ENCODE measurements around the gene PHF20.
"Not testable (repeated sequence)": the region's sequence is repeated elsewhere in the genome, so short reads cannot be mapped to it uniquely, and the experiment has no call there.

Gene PHF20

GRCh38 chr20:35947489-35947888 lies 175.7 kb downstream of the PHF20 start:
- no peaks in the 10 kb centered on the region for H3K27me3 ChIP-seq (ENCODE audit: control insufficient read depth in 3 of 3, insufficient read depth in 3 of 3, low read depth in 1 of 3, low read length in 3 of 3)
- no peaks in the 10 kb centered on the region for H3K4me1 ChIP-seq (ENCODE audit: control insufficient read depth in 2 of 2, insufficient read depth in 1 of 2, low read depth in 1 of 2, low read length in 2 of 2)
- no peak overlapping the region for H4K91ac ChIP-seq (ENCODE audit: low read depth, low read length, poor library complexity)
- H3K9me3 ChIP-seq (replicated peaks in 1 of 2; ENCODE audit: control insufficient read depth in 2 of 2, insufficient read depth in 1 of 2, low read depth in 1 of 2, low read length in 2 of 2) = no peaks in the 10 kb centered on the region
- H3K9ac ChIP-seq (ENCODE audit: low read depth, low read length, poor library complexity) = no peak overlapping the region
- H3K27ac ChIP-seq (replicated peaks; ENCODE audit: low read length) = no peak overlapping the region
- no CpG with 5 or more reads among the region's 9 CpGs for WGBS, 2 donors (ENCODE audit: extremely low coverage in 2 of 2, insufficient read length in 2 of 2, insufficient replicate concordance in 1 of 2)
- no peak overlapping the region for H3K14ac ChIP-seq (ENCODE audit: low read length)
- no peak overlapping the region for H3K4me2 ChIP-seq (ENCODE audit: insufficient read depth, low read length, poor library complexity, severe bottlenecking)
- no peak overlapping the region for H3K4me3 ChIP-seq (ENCODE audit: low read length in 2 of 2)
- H3K36me3 ChIP-seq (replicated peaks in 1 of 2; ENCODE audit: control insufficient read depth in 2 of 2, insufficient read depth in 2 of 2, low read length in 2 of 2) = peaks cover 10 to 73% of the 10 kb centered on the region in 2 donors
- no peak overlapping the region for H2AK5ac ChIP-seq (ENCODE audit: low read depth, low read length)
- no peak overlapping the region for H2BK15ac ChIP-seq (ENCODE audit: low read length)
- no peak overlapping the region for H2BK5ac ChIP-seq (ENCODE audit: low read length)
- H3K18ac ChIP-seq (ENCODE audit: low read length) = no peak overlapping the region
- no peak overlapping the region for H3K4ac ChIP-seq (ENCODE audit: low read length)
- no peak overlapping the region for H3K23ac ChIP-seq (ENCODE audit: low read depth, low read length, poor library complexity)
- H2AFZ ChIP-seq (ENCODE audit: low read length) = no peak overlapping the region
- no peaks in the 10 kb centered on the region for H3K79me1 ChIP-seq (ENCODE audit: low read depth, low read length)
- no peak overlapping the region for H2BK12ac ChIP-seq (ENCODE audit: low read length)
- DNase-seq (ENCODE audit: low spot score) = no peak
- H4K8ac ChIP-seq (ENCODE audit: low read depth, low read length) = no peak overlapping the region
- H2BK120ac ChIP-seq (ENCODE audit: low read depth, low read length) = no peak overlapping the region

- H4K91ac ChIP-seq (ENCODE audit: low read depth, low read length, poor library complexity) = no peak overlapping the region
- no peak overlapping the region for H2BK12ac ChIP-seq (ENCODE audit: low read length)
- H3K14ac ChIP-seq (ENCODE audit: low read length) = no peak overlapping the region
- H3K79me1 ChIP-seq (ENCODE audit: low read depth, low read length) = no peaks in the 10 kb centered on the region
- no peak overlapping the region for H2BK120ac ChIP-seq (ENCODE audit: low read depth, low read length)
- H2BK15ac ChIP-seq (ENCODE audit: low read length) = no peak overlapping the region
- no peak for DNase-seq (ENCODE audit: low spot score)
- no peaks in the 10 kb centered on the region for H3K9me3 ChIP-seq (replicated peaks in 1 of 2; ENCODE audit: control insufficient read depth in 2 of 2, insufficient read depth in 1 of 2, low read depth in 1 of 2, low read length in 2 of 2)
- H3K4me2 ChIP-seq (ENCODE audit: insufficient read depth, low read length, poor library complexity, severe bottlenecking) = no peak overlapping the region
- no peak overlapping the region for H3K4me3 ChIP-seq (ENCODE audit: low read length in 2 of 2)
- no peak overlapping the region for H3K4ac ChIP-seq (ENCODE audit: low read length)
- no CpG with 5 or more reads among the region's 2 CpGs for WGBS, 2 donors (ENCODE audit: extremely low coverage in 2 of 2, insufficient read length in 2 of 2, insufficient replicate concordance in 1 of 2)
- no peak overlapping the region for H3K9ac ChIP-seq (ENCODE audit: low read depth, low read length, poor library complexity)
- H2AK5ac ChIP-seq (ENCODE audit: low read depth, low read length) = no peak overlapping the region
- peaks cover 10 to 75% of the 10 kb centered on the region in 2 donors for H3K36me3 ChIP-seq (replicated peaks in 1 of 2; ENCODE audit: control insufficient read depth in 2 of 2, insufficient read depth in 2 of 2, low read length in 2 of 2)
- peaks cover 2% of the 10 kb centered on the region in 2 donors for H3K4me1 ChIP-seq (ENCODE audit: control insufficient read depth in 2 of 2, insufficient read depth in 1 of 2, low read depth in 1 of 2, low read length in 2 of 2)
- H2AFZ ChIP-seq (ENCODE audit: low read length) = no peak overlapping the region
- no peaks in the 10 kb centered on the region for H3K27me3 ChIP-seq (ENCODE audit: control insufficient read depth in 3 of 3, insufficient read depth in 3 of 3, low read depth in 1 of 3, low read length in 3 of 3)
- H3K23ac ChIP-seq (ENCODE audit: low read depth, low read length, poor library complexity) = no peak overlapping the region
- H4K8ac ChIP-seq (ENCODE audit: low read depth, low read length) = no peak overlapping the region
- H2BK5ac ChIP-seq (ENCODE audit: low read length) = no peak overlapping the region
- H3K18ac ChIP-seq (ENCODE audit: low read length) = no peak overlapping the region
- H3K27ac ChIP-seq (replicated peaks; ENCODE audit: low read length) = no peak overlapping the region
Measured at GRCh38 chr20:35947907-35948306, 176.1 kb downstream of the PHF20 start.

GRCh38 chr20:35950093-35950492 lies 178.3 kb downstream of the PHF20 start:
- peaks cover 5 to 61% of the 10 kb centered on the region in 2 donors for H3K36me3 ChIP-seq (replicated peaks in 1 of 2; ENCODE audit: control insufficient read depth in 2 of 2, insufficient read depth in 2 of 2, low read length in 2 of 2)
- H4K8ac ChIP-seq (ENCODE audit: low read depth, low read length) = no peak overlapping the region
- no peak overlapping the region for H3K18ac ChIP-seq (ENCODE audit: low read length)
- no peak overlapping the region for H3K4me3 ChIP-seq (ENCODE audit: low read length in 2 of 2)
- no peaks in the 10 kb centered on the region for H3K27me3 ChIP-seq (ENCODE audit: control insufficient read depth in 3 of 3, insufficient read depth in 3 of 3, low read depth in 1 of 3, low read length in 3 of 3)
- no peak overlapping the region for H2AK5ac ChIP-seq (ENCODE audit: low read depth, low read length)
- H3K27ac ChIP-seq (replicated peaks; ENCODE audit: low read length) = no peak overlapping the region
- DNase-seq (ENCODE audit: low spot score) = no peak
- H3K9me3 ChIP-seq (replicated peaks in 1 of 2; ENCODE audit: control insufficient read depth in 2 of 2, insufficient read depth in 1 of 2, low read depth in 1 of 2, low read length in 2 of 2) = no peaks in the 10 kb centered on the region
- H3K4me1 ChIP-seq (ENCODE audit: control insufficient read depth in 2 of 2, insufficient read depth in 1 of 2, low read depth in 1 of 2, low read length in 2 of 2) = peaks cover 2% of the 10 kb centered on the region in 2 donors
- H3K79me1 ChIP-seq (ENCODE audit: low read depth, low read length) = peaks cover 2% of the 10 kb centered on the region
- H2BK12ac ChIP-seq (ENCODE audit: low read length) = no peak overlapping the region
- no peak overlapping the region for H3K14ac ChIP-seq (ENCODE audit: low read length)
- no peak overlapping the region for H3K4ac ChIP-seq (ENCODE audit: low read length)
- no peak overlapping the region for H4K91ac ChIP-seq (ENCODE audit: low read depth, low read length, poor library complexity)
- no peak overlapping the region for H3K9ac ChIP-seq (ENCODE audit: low read depth, low read length, poor library complexity)
- H2BK120ac ChIP-seq (ENCODE audit: low read depth, low read length) = no peak overlapping the region
- no CpG with 5 or more reads among the region's 7 CpGs for WGBS, 2 donors (ENCODE audit: extremely low coverage in 2 of 2, insufficient read length in 2 of 2, insufficient replicate concordance in 1 of 2)
- no peak overlapping the region for H3K4me2 ChIP-seq (ENCODE audit: insufficient read depth, low read length, poor library complexity, severe bottlenecking)
- no peak overlapping the region for H2BK15ac ChIP-seq (ENCODE audit: low read length)
- no peak overlapping the region for H3K23ac ChIP-seq (ENCODE audit: low read depth, low read length, poor library complexity)
- H2BK5ac ChIP-seq (ENCODE audit: low read length) = no peak overlapping the region
- H2AFZ ChIP-seq (ENCODE audit: low read length) = no peak overlapping the region

GRCh38 chr20:35952080-35952479 lies 180.3 kb downstream of the PHF20 start:
- H3K27ac ChIP-seq (replicated peaks; ENCODE audit: low read length) = not testable (repeated sequence)
- no CpG with 5 or more reads among the region's 14 CpGs for WGBS, 2 donors (ENCODE audit: extremely low coverage in 2 of 2, insufficient read length in 2 of 2, insufficient replicate concordance in 1 of 2)

More at GRCh38 chr20:35952080-35952479, 180.3 kb downstream of the PHF20 start:
- not testable (repeated sequence) for DNase-seq (ENCODE audit: low spot score); H3K79me1 ChIP-seq (ENCODE audit: low read depth, low read length); H3K4ac ChIP-seq (ENCODE audit: low read length); H3K4me2 ChIP-seq (ENCODE audit: insufficient read depth, low read length, poor library complexity, severe bottlenecking); H3K4me3 ChIP-seq (ENCODE audit: low read length in 2 of 2); H2AK5ac ChIP-seq (ENCODE audit: low read depth, low read length); H4K8ac ChIP-seq (ENCODE audit: low read depth, low read length); H3K4me1 ChIP-seq (ENCODE audit: control insufficient read depth in 2 of 2, insufficient read depth in 1 of 2, low read depth in 1 of 2, low read length in 2 of 2); H2BK120ac ChIP-seq (ENCODE audit: low read depth, low read length); H3K9me3 ChIP-seq (replicated peaks in 1 of 2; ENCODE audit: control insufficient read depth in 2 of 2, insufficient read depth in 1 of 2, low read depth in 1 of 2, low read length in 2 of 2); H3K23ac ChIP-seq (ENCODE audit: low read depth, low read length, poor library complexity); H3K27me3 ChIP-seq (ENCODE audit: control insufficient read depth in 3 of 3, insufficient read depth in 3 of 3, low read depth in 1 of 3, low read length in 3 of 3); H3K18ac ChIP-seq (ENCODE audit: low read length); H3K14ac ChIP-seq (ENCODE audit: low read length); H4K91ac ChIP-seq (ENCODE audit: low read depth, low read length, poor library complexity); H2BK15ac ChIP-seq (ENCODE audit: low read length); H3K9ac ChIP-seq (ENCODE audit: low read depth, low read length, poor library complexity); H2BK5ac ChIP-seq (ENCODE audit: low read length); H2AFZ ChIP-seq (ENCODE audit: low read length); H2BK12ac ChIP-seq (ENCODE audit: low read length)
- peaks cover 5 to 51% of the 10 kb centered on the region in 2 donors for H3K36me3 ChIP-seq (replicated peaks in 1 of 2; ENCODE audit: control insufficient read depth in 2 of 2, insufficient read depth in 2 of 2, low read length in 2 of 2)

All from neuronal stem cell (in vitro differentiated cells).